HG03139 (cell line): ENCODE measurements around the gene CFAP210.
"Not testable (repeated sequence)": the region's sequence is repeated elsewhere in the genome, so short reads cannot be mapped to it uniquely, and the experiment has no call there.

ENCODE experiments used
- ATAC-seq: cut with Tn5 transposase; IDR thresholded peaks from one replicate; pipeline ENCODE4 v1.9.1; 2021; ENCODE audit not compliant: unreplicated experiment

Gene CFAP210

GRCh38 chr2:169623235-169623634, 71.0 kb downstream of the CFAP210 start:
- ATAC-seq: no peak

- ATAC-seq: no peak
Measured at GRCh38 chr2:169620509-169620908, 73.7 kb downstream of the CFAP210 start.

GRCh38 chr2:169619946-169620345, 74.3 kb downstream of the CFAP210 start:
- no peak for ATAC-seq

- ATAC-seq: not testable (repeated sequence)
Measured at GRCh38 chr2:169615982-169616381, 78.2 kb downstream of the CFAP210 start.

- ATAC-seq: no peak
Measured at GRCh38 chr2:169613876-169614275, 80.3 kb downstream of the CFAP210 start.

- ATAC-seq: no peak
Measured at GRCh38 chr2:169609264-169609663, 84.9 kb downstream of the CFAP210 start.

- no peak for ATAC-seq
Measured at GRCh38 chr2:169599568-169599967, 94.6 kb downstream of the CFAP210 start.

GRCh38 chr2:169598982-169599381, 95.2 kb downstream of the CFAP210 start:
- ATAC-seq: no peak

- ATAC-seq: not testable (repeated sequence)
Measured at GRCh38 chr2:169596546-169596945, 97.7 kb downstream of the CFAP210 start.
